HFFc6 (cell line): ENCODE measurements around the gene HHIPL1. TPM values are rescaled to one million over a fixed set of nuclear protein-coding genes. Genes with fewer than 3 reads are reported as not detected.

Experiments
- DNase-seq: peaks from one replicate; pipeline ENCODE4 v3.0.0-alpha.2; 2018
- H3K27ac Mint-ChIP-seq: 2 replicates; pipeline ENCODE4 v1.8.0; 2020; ENCODE audit warnings: mild to moderate bottlenecking, mixed read lengths
- H3K27me3 Mint-ChIP-seq: 2 replicates; pipeline ENCODE4 v1.8.0; 2021; ENCODE audit warnings: mild to moderate bottlenecking, moderate library complexity, mixed read lengths; ENCODE audit not compliant: insufficient read depth
- H3K36me3 Mint-ChIP-seq: 2 replicates; pipeline ENCODE4 v1.8.0; 2021; ENCODE audit warnings: low read depth, mixed read lengths
- H3K4me1 Mint-ChIP-seq: 2 replicates; pipeline ENCODE4 v1.8.0; 2020; ENCODE audit warnings: low read depth, mixed read lengths
- H3K4me3 Mint-ChIP-seq: 2 replicates; pipeline ENCODE4 v1.8.0; 2020; ENCODE audit warnings: mild to moderate bottlenecking, moderate library complexity, mixed read lengths
- H3K9me3 Mint-ChIP-seq: 2 replicates; pipeline ENCODE4 v1.8.0; 2020; ENCODE audit warnings: mild to moderate bottlenecking, mixed read lengths
- CTCF ChIP-seq: fragments of 200-600 bp; sonication (generic); IDR thresholded peaks from 2 replicates; pipeline ENCODE4 v1.5.0; 2021; ENCODE audit warnings: antibody characterized with exemption, mild to moderate bottlenecking
- total RNA-seq, 6 experiments: library from RNA; stranded (reverse); fragmentation: NEBNext Ultra II Directional; extraction: Animal tissue kit (Norgen Biotek cat#: 25700); gene quantifications; 2 replicates in 1 of 6; 3 replicates in 5 of 6; pipeline ENCODE4 v1.2.3, GENCODE V29; 2021

Gene HHIPL1
- total RNA-seq, 6 experiments from 2014 or later: 0.99 to 2.8 (median 1.3) TPM

GRCh38 chr14:99663386-99664057 is 18.6 kb downstream of the HHIPL1 start:
- Mint-ChIP-seq H3K27ac (no peak overlapping the region), H3K4me3 (no peak overlapping the region), H3K27me3 (peaks cover 6% of the 10 kb centered on the region), H3K4me1 (no peaks in the 10 kb centered on the region), H3K9me3 (no peaks in the 10 kb centered on the region), H3K36me3 (no peaks in the 10 kb centered on the region)
- no peak for DNase-seq
- no peak for TF ChIP-seq CTCF

- H3K4me3 Mint-ChIP-seq: no peak overlapping the region
- peaks cover 9% of the 10 kb centered on the region for H3K27me3 Mint-ChIP-seq
- H3K4me1 Mint-ChIP-seq: no peaks in the 10 kb centered on the region
- H3K9me3 Mint-ChIP-seq: no peaks in the 10 kb centered on the region
- no peak for DNase-seq
- H3K36me3 Mint-ChIP-seq: no peaks in the 10 kb centered on the region
- TF ChIP-seq CTCF: no peak
- H3K27ac Mint-ChIP-seq: no peak overlapping the region
These were observed 19.4 kb downstream of the HHIPL1 start for GRCh38 chr14:99664058-99664936.

- no peaks in the 10 kb centered on the region for H3K36me3 Mint-ChIP-seq
- H3K27me3 Mint-ChIP-seq: peaks cover 9% of the 10 kb centered on the region
- no peaks in the 10 kb centered on the region for H3K4me1 Mint-ChIP-seq
- H3K9me3 Mint-ChIP-seq: no peaks in the 10 kb centered on the region
- no peak for DNase-seq
- TF ChIP-seq CTCF: no peak
- no peak overlapping the region for H3K4me3 Mint-ChIP-seq
- no peak overlapping the region for H3K27ac Mint-ChIP-seq
These were observed 20.0 kb downstream of the HHIPL1 start for GRCh38 chr14:99664937-99665273.

- peaks cover 14% of the 10 kb centered on the region for H3K4me1 Mint-ChIP-seq
These were observed 21.6 kb downstream of the HHIPL1 start for GRCh38 chr14:99666533-99666932.

GRCh38 chr14:99667045-99667444 is 22.1 kb downstream of the HHIPL1 start:
- Mint-ChIP-seq H3K4me1 (peaks cover 19% of the 10 kb centered on the region), H3K4me3 (no peak overlapping the region), H3K36me3 (no peaks in the 10 kb centered on the region), H3K27ac (no peak overlapping the region), H3K27me3 (peaks cover 6% of the 10 kb centered on the region), H3K9me3 (no peaks in the 10 kb centered on the region)
- no peak for DNase-seq
- no peak for TF ChIP-seq CTCF

More at GRCh38 chr14:99666533-99666932, 21.6 kb downstream of the HHIPL1 start:
- TF ChIP-seq CTCF: no peak
- Mint-ChIP-seq H3K27ac (no peak overlapping the region), H3K9me3 (no peaks in the 10 kb centered on the region), H3K27me3 (peaks cover 6% of the 10 kb centered on the region), H3K4me3 (no peak overlapping the region), H3K36me3 (no peaks in the 10 kb centered on the region)
- no peak for DNase-seq
